Stimulated activated CD8-positive, alpha-beta memory T cell treated with anti-CD3 and anti-CD28 coated beads, Interleukin-4, amount 100 ng/mL, for 1 hour (primary cell): Measurements from ENCODE around the gene ZBTB18.

Source experiments
- DNase-seq, 2 donors: peaks; one replicate each; pipeline ENCODE4 v3.0.0-alpha.2; 2020; ENCODE audit warnings: low read depth in 2 of 2, low spot score in 1 of 2

Gene ZBTB18

GRCh38 chr1:244087611-244088010 is 36.5 kb downstream of the ZBTB18 start:
- DNase-seq = no peak

- no peak for DNase-seq
These were observed 37.1 kb downstream of the ZBTB18 start for GRCh38 chr1:244088161-244088560.

- DNase-seq = no peak
These were observed 38.5 kb downstream of the ZBTB18 start for GRCh38 chr1:244089561-244089960.

DNA sequence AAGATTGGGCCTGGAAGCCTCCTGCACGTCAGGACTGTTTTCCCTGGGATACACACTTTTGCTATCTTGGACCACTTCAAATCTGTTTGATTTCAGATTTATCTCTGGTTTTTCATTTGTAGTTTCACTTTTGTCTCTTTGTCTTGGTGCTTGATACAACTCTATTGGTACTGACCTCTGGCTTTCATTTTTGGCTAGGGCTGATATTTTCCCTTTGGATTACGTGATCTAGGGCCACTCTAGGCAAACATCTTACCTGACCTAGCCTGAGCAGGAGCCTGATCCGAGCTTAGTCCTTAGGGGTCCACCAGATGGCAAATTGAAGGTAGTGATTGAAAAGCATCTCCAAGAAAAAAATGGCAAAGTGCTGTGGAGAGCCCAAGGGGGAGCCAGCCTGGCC is 39.6 kb downstream of the ZBTB18 start:
- DNase-seq = no peak

GRCh38 chr1:244092293-244092963 is 41.3 kb downstream of the ZBTB18 start:
- DNase-seq = no peak

DNA sequence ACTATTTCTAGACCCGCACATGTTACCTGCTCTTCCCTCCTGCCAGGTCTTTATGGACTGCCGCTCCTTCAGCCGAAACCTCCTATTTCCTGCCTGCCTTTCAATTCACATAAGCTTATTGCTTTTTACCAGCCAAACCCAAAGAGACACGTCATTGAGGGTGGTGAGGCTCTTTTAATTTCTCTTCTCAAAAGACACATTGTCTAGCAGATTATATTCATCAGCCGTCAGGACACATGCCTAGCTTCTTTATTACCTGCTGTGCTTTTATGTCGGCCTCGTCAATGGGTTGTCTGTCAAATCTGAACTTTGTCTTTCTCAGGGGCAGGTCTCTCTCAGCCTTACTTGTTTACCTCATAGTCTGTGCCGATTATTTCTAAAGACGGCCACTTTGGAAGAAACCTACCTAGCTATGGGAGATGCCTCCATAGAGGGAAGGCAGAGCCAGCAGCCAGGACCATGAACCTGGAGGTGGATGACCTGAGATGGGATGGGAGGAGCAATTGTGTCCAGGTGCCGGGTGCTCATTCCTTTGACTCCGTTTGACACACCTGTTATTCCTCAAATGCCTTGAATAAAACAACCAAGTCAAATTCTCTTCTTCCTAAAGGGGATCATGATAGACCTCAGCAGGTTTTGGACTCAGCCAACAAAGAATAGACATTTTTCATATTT is 42.0 kb downstream of the ZBTB18 start:
- DNase-seq = no peak

- no peak for DNase-seq
These were observed 43.9 kb downstream of the ZBTB18 start for GRCh38 chr1:244094880-244095528.

- DNase-seq = no peak
These were observed 44.4 kb downstream of the ZBTB18 start for GRCh38 chr1:244095529-244095911.

DNA sequence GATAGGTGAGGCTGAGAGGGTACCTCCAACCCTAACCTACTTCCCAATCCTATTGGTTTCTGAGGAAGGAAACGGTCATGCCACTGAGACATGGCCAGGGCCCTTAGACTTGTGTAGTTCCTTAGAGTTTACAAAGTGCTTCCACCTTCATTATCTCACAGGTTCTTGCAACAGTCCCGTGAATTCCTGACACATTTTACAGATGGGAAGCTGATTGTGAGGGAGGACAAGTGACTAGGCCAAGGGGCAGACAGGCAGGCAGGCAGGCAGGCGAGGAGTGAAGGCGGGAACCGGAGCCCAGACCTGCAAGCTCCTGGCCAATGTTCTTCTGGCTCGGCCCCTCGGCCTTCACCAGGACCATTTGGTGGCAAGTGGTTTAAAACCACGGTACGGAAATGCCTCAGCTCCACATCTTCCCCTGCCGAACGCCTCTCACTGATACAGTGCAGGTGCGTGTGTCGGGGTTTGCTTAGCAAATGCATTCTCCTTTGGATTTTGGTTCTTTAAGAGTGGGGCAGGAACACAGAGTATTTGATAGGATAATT is 45.1 kb downstream of the ZBTB18 start:
- no peak for DNase-seq

DNA sequence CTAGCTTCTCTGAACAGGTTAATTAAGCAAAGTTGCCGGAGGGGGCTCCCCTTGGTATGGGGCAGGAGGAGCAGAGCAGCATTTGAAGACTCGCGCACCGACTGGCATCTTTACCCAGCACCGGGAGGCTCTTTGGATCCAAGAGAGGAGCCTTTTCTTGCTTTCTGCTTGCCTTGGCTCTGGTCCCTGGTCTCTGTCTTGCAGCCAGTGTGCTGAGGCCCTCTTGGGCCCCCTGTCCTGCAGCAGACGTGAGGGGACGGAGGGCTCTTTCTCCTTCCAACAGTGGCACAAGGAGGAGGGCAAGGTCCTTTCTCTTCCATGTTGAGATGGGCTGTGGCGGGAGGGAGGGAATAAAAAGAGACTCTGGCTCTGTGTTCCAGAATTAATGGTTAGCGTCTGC is 45.6 kb downstream of the ZBTB18 start:
- no peak for DNase-seq

GRCh38 chr1:244097523-244098405 is 46.7 kb downstream of the ZBTB18 start:
- no peak for DNase-seq

GRCh38 chr1:244099258-244099930 is 48.3 kb downstream of the ZBTB18 start:
- DNase-seq = no peak

- no peak for DNase-seq
These were observed 49.2 kb downstream of the ZBTB18 start for GRCh38 chr1:244100276-244100675.

DNA sequence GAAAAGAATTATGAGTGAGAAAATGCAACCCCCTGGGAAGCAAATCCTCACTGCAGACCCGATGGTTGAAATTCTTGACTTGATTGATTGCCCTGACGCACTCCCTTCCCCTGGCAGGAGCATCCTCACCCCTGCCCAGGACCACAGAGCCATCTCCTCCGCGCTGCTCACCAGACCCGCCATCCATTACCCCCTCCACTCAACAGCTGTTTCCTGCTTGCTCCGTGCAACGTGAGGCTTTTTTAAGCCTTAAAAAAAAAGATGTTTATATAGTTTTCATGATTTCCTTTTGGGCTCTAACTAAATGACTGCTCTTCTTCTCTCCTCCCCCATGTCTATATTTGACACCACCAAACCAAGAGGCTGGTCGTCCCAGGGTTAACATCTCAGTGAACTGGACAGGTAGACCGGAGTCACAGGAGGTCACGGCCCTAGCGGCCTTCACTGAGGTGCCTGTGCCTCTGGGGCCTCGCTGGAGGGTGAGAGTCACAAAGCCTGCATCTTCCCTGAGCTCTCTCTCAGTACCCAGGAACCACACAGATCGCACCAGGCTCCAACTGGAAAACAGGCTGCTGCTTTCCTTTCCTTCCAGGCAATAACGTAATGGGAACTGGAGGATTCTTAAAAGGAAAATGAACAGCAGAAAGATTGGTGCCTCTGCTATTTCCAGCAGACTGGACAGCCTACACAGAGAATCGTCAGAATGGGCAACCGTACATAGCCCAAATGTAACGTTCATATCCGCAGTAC is 49.8 kb downstream of the ZBTB18 start:
- DNase-seq = no peak

GRCh38 chr1:244102046-244102445 is 51.0 kb downstream of the ZBTB18 start:
- no peak for DNase-seq

DNA sequence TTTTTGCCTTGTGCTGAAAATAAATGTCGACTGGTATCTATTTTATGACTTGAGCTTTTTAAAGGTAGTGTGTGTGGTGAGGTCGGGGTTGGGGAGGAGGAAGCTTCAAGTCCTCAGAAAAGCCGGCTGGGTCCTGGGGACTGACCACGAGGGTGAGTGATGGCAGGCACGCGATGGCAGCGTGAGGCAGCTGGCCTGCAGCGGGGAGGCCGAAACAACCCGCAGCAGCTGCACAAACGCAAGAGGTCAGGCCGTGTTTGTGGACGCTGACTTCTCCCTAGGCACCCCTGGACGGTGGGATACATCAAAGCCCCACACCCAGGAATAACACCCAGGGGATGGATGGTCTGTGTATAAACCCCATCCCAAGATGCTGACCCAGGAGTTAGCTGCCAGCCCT is 51.4 kb downstream of the ZBTB18 start:
- DNase-seq = no peak

DNA sequence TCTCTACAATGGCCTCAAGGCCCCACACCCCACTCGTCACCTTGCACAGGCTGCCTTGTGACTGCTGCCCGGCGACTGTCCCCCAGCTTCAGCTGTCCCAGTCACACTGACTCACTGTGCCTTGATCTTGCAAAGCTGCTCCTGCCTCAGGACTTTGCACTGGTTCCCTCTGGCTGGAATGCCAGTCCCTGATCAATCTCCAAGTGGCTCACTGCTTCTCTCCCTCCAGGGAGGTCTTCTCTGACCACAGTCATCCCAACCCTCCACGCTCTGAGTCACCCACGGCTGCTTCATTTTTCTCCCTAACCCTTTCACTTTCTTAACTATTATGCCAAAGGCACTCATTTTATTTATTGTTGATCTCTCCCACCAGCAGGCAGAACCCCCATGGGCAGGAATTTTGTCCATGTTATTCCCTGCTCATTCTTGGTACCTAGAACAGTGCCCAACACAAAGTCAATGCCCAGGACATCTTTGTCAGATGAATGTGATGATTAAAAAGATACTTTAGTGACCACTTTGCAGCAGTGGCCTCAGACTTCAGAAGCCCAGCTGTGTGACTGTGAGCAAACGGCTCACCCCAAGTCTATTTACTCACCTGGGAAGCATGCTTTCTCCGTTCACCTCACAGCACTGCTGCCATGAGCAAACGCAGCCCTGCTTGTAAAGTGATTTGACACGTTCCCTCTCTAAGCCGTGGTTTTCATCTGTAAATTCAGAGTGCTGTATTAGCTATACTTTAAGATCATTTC is 53.4 kb downstream of the ZBTB18 start:
- no peak for DNase-seq

DNA sequence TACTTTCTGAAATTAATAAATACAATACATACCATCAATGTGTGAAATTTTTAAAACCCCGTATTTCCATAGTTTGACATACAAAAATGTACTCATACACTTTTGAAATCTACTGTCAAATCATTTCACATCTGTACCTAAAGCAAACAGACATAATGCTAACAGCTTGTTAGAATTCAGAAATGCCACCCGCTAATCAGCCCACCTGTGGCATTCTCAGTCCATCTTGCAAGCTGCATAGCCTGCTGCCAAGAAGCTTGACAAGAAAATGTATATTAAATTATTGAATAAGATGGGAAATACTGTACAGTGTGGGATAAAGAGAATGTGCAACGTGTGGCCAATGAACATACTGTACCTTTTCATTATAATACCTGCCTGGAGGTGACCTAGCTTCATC is 55.1 kb downstream of the ZBTB18 start:
- DNase-seq = no peak
